Mucosa of rectum (tissue), 2 donors: Measurements from ENCODE around the gene PYGM.

Experiments
- H3K27ac ChIP-seq, 2 donors: one replicate each; pipeline ENCODE4 v1.7.0; 2013; ENCODE audit warnings: inconsistent platforms in 2 of 2, low read depth in 2 of 2, low read length in 2 of 2
- H3K27me3 ChIP-seq, 2 donors: one replicate each; pipeline ENCODE4 v1.7.0; 2013; ENCODE audit warnings: low read length in 2 of 2; ENCODE audit not compliant: control insufficient read depth in 2 of 2, insufficient read depth in 2 of 2
- H3K36me3 ChIP-seq, 2 donors: one replicate each; pipeline ENCODE4 v1.7.0; 2013; ENCODE audit warnings: low read length in 2 of 2; ENCODE audit not compliant: control insufficient read depth in 2 of 2, insufficient read depth in 2 of 2
- H3K4me1 ChIP-seq, 2 donors: one replicate each; pipeline ENCODE4 v1.7.0; 2013; ENCODE audit warnings: low read length in 2 of 2, mild to moderate bottlenecking in 1 of 2; ENCODE audit not compliant: control insufficient read depth in 2 of 2, insufficient read depth in 2 of 2
- H3K4me3 ChIP-seq, 2 donors: one replicate each; pipeline ENCODE4 v1.7.0; 2013; ENCODE audit warnings: low read length in 2 of 2
- H3K9ac ChIP-seq, 2 donors: one replicate each; pipeline ENCODE4 v1.7.0; 2013; ENCODE audit warnings: low read length in 2 of 2, low read depth in 1 of 2, mild to moderate bottlenecking in 1 of 2
- H3K9me3 ChIP-seq, 2 donors: one replicate each; pipeline ENCODE4 v1.7.0; 2013; ENCODE audit warnings: low read length in 2 of 2; ENCODE audit not compliant: control insufficient read depth in 2 of 2
- donor health status: healthy.
- donor health status: Normal muscosa, but diverticular disease.

Gene PYGM

DNA sequence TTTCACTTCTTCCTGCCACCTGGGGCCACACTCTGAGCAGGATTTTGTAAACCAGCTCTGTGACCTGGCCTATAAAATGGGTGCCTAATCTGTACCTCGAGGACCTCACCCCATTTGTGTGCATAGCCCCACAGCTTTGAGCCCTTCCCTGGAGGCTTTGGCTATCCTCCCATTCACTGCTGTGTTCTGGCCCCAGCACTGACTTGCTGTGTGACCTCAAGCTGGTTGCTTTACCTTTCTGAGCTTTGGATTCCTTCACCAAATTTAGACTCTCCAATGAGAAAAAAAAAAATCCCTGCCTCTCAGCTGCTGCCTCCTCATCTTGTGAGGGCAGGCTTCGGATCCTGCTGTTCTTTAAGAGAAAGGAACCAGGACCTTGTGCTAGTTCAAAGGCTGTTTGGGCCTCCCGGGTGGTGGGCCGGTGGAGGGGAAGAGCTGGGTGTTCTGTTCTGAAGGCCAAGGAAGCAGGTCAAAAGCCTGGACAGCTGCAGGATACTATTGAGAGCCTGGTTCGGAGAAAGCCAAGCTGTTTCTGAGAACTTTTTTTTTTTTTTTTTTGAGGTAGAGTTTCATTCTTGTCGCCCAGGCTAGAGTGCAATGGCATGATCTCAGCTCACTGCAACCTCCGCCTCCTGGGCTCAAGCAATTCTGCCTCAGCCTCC, 1.1 kb upstream of the PYGM start:
- Histone ChIP-seq H3K4me1 (peaks cover 2 to 25% of the 10 kb centered on the region in 2 donors), H3K9ac (no peak overlapping the region), H3K4me3 (no peak overlapping the region), H3K27me3 (no peaks in the 10 kb centered on the region), H3K27ac (no peak overlapping the region), H3K9me3 (no peaks in the 10 kb centered on the region), H3K36me3 (peaks cover 30 to 31% of the 10 kb centered on the region in 2 donors)

DNA sequence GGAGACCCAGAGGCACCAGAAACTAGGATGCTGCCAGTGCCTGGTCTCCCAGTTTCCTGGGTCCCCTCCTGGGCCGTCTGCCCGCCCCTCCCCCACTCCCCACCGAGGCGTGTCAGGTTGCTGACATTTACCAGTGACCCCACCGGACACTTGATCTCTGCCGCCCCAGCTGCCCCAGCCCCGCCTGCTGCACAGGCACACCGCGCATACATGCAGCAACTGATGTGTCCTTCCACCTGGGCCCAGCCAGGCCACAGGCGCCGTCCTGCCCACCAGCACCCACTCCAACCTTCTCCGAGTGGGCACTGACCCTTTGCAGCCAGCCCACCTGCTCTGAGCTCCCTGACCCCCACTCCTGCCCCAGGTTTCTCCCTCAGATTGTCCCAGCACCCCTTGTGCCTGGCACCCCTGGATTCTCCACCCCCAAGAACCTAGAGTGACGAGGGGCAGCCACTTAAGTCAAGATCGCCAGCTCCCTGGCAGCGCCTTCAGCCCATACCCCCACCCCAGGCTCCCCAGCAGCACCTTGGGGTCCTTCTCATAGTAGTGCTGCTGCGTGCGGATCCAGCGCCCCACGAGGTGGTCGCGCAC, 548 bp downstream of the PYGM start:
- Histone ChIP-seq H3K27ac (peak overlapping the region in 1 of 2 donors; percentile 32), H3K36me3 (peaks cover 15 to 19% of the 10 kb centered on the region in 2 donors), H3K4me3 (no peak overlapping the region), H3K9me3 (no peaks in the 10 kb centered on the region), H3K27me3 (no peaks in the 10 kb centered on the region), H3K9ac (peak overlapping the region in 1 of 2 donors; percentile 5), H3K4me1 (peaks cover 2 to 19% of the 10 kb centered on the region in 2 donors)

DNA sequence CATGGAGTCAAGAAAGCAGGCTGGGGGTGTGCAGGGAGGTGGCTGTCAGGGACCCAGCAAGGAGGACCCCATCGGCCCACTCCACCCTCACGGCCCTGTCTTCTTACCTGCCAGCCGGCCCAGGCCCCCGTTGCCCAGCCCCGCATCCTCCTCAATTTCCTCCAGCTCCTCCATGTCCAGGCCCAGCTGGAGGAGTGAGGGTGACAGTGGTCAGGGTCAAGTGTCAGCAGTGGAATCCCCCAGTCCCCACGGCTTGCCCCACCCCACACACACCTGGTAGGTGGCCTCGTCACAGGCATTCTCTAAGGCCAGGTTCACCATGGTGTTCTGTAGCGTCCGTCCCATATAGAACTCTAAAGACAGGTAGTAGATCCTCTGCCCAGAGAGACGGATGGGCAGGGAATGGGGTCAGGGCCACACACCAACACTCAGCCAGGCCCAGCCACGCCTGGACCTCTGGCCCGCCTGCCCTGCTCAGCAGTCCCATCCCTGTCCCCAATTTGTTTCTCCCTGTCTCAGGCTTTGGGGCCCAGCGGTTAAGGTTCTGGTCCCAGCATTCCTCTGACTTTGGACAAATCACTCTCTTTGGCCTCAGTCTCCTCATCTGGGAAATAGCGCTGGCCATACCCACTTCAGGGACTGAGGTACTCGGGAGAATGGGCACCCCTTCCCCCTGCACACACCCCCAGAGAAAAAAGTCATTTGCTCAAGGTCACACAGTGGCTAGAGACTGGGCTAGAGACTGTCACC, 1.3 kb downstream of the PYGM start:
- Histone ChIP-seq H3K4me3 (no peak overlapping the region), H3K27me3 (no peaks in the 10 kb centered on the region), H3K27ac (no peak overlapping the region), H3K4me1 (peaks cover 0 to 12% of the 10 kb centered on the region in 2 donors), H3K9me3 (no peaks in the 10 kb centered on the region), H3K36me3 (peaks cover 8 to 12% of the 10 kb centered on the region in 2 donors), H3K9ac (no peak overlapping the region)

DNA sequence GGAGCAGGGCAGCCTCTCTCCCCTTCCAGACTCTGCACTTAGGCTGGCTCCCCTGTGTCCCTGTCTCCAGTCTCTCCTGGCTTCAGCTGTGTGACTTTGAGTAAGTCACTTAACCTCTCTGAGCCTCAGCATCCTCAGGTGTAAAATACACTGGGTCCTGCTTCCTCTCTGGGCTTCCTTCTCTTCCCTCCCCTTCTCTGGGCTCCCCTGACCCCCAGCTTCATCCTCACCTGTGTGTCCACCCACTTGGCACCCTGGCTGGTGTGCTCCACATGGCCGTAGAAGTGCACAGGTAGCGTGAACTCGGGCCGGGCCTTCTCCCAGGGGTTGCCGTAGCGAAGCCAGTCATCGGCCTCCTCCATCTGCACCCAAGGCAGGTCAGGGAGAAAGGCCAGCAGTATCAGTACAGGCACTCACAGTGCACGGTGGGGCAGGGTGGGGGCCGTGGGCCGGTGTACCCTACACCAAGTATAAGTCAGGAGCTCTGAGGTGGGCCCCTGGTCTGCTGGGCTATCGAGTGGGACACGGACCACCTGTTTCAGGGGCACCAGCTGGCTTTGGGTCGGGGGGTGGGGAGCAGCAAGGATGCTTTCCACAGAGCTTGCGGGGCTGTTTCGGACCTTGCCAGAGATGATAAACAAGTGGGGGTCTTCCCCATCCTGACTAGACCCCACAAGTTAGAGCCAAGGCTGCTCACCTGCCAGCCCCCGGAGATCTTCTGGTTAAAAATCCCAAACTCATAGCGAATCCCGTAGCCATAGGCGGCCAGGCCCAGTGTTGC, 2.0 kb downstream of the PYGM start:
- peaks cover 0 to 5% of the 10 kb centered on the region in 2 donors for H3K36me3 ChIP-seq
- no peak overlapping the region for H3K27ac ChIP-seq
- no peaks in the 10 kb centered on the region for H3K9me3 ChIP-seq
- no peak overlapping the region for H3K4me3 ChIP-seq
- no peaks in the 10 kb centered on the region for H3K27me3 ChIP-seq
- no peak overlapping the region for H3K9ac ChIP-seq
- peaks cover 0 to 6% of the 10 kb centered on the region in 2 donors for H3K4me1 ChIP-seq

DNA sequence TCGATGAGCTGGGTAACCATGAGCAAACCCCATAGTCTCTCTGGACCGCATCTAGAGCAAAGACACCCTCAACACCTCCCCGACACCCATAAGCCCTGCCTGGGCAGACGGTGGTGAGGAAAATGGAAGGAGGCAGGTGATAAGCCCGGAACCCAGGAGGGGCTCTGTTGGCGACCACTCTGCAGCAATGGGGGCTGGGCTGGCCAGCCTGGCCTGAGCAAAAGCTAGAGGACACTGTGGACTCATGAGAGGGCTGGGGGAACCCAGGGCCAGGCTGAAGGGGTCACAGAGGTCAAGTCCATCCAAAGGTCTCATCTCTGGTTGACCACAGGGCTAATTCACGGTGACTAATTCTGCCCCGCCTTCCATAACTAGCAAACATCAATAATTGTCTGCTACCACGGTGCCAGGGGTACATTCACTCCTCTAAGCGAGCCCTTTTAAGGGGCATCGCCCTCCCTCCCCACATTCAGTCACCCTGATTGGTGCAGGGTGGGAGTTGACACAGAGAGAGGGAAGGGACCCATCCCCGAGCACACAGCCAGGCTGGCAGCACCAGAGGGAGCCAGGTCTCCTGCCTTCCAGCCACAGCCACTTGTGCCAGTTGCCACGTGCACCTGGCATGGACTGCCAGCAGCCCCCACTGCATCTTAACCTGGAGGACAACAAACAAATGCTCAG, 4.0 kb downstream of the PYGM start:
- H3K4me3 ChIP-seq = no peak overlapping the region
- no peaks in the 10 kb centered on the region for H3K9me3 ChIP-seq
- peaks cover 0 to 5% of the 10 kb centered on the region in 2 donors for H3K4me1 ChIP-seq
- H3K36me3 ChIP-seq = no peaks in the 10 kb centered on the region
- no peaks in the 10 kb centered on the region for H3K27me3 ChIP-seq
- no peak overlapping the region for H3K9ac ChIP-seq
- H3K27ac ChIP-seq = no peak overlapping the region

DNA sequence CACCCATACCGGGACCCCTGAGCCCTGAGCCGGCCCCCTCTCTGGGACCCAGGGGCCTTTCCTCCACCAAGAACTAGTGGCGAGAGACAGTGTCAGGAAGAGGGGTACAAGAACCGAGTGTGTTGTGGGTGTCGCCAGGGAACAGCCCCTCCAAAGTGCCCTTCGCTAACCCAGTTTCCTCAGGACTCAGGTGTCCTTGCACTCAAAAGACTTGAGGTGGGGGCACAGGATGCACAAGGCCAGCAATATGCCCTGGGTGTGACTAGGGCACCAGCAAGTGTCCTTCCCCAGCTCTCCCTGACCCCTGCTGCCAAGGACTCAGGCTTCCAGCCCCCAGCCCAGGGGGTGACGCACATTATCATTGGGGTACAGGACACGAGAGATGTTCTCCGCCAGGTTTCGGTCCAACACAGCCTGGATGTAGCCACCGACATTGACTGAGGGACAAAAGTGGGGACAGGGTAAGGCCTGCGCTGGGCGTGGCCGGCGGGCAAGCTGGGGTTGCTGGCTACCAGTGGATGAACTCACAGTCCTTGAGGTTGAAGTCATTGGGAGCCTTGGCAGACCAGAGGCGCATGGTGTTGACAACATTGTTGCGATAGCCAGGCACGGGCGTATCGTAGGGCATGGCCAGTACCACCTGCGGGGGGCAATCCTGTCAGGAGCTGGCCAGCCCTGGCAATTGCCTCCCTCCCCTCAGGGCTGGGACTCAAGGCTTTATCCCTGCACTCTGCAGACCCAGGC, 4.7 kb downstream of the PYGM start:
- H3K9ac ChIP-seq = no peak overlapping the region
- no peaks in the 10 kb centered on the region for H3K27me3 ChIP-seq
- H3K9me3 ChIP-seq = no peaks in the 10 kb centered on the region
- no peak overlapping the region for H3K27ac ChIP-seq
- H3K4me3 ChIP-seq = no peak overlapping the region
- no peaks in the 10 kb centered on the region for H3K36me3 ChIP-seq
- H3K4me1 ChIP-seq = no peaks in the 10 kb centered on the region

DNA sequence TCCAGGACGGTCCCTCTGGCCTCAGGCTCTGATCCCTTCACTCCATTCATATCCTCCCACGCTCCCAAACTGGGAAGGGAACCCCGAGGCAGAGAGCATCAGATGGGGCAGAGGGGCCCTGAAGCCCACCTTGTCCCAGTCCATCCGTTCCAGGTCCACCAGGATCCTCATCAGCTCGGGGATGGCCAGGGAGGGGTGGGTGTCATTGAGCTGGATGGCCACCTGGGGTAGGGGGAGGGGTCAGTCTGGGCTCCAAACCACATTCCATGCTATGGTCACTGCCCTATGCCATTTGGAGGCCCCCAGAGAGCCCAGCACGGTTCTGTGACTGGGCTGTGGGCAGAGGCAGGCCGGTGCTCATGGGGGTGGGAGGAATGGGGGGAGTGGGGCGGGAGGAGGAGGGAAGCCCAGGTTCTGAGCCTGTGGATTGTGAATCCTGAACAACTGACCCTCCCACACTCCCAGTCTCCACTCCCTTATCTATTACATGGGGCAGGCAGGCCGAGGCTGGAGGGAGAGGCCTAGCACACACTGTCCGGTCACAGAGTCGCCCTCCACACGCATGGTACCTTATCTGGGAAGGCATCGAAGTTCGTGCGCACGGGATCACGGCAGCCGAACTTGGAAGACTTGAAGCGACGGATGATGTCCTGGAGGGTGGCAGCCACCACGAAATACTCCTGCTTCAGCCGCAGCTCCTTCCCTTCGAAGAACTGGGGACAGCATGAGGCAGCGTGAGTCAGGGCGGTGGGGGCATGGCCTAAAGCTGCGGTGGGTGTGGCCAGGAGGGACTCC, 5.5 kb downstream of the PYGM start:
- Histone ChIP-seq H3K4me1 (no peaks in the 10 kb centered on the region), H3K27ac (no peak overlapping the region), H3K27me3 (no peaks in the 10 kb centered on the region), H3K9ac (no peak overlapping the region), H3K36me3 (no peaks in the 10 kb centered on the region), H3K4me3 (no peak overlapping the region), H3K9me3 (no peaks in the 10 kb centered on the region)

DNA sequence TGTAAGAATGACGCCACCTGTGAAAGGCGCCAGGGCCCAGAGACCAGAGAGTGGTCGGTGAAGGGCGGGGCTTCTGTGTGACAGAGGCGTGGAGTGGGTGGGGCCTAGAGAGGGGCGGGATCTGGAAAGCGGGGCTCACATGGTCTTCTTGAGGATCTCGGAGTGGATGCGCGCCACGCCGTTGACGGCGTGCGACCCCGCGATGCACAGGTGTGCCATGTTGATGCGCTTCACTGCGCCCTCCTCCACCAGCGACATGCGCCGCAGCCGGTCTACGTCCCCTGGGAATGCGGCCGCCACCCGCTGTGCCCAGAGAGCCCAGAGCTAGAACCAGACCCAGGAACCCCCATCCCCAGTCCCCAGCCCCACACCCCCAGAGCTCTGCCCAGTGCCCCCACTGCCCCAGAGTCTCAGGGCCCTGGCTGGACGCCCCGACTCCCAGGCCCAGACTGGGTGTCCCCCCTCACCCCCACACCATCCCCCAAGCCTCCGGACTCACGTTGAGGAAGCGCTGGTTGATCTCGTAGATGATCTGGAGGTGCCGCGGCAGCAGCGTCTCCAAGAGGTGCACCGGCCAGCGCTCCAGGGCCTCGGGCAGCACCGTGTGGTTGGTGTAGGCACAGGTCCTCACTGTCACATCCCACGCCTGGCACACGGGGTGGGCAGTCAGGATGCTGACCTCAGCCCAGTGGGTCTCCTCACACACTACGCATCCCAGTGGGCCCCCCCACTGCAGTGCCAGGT, 6.2 kb downstream of the PYGM start:
- Histone ChIP-seq H3K36me3 (no peaks in the 10 kb centered on the region), H3K4me3 (no peak overlapping the region), H3K27me3 (no peaks in the 10 kb centered on the region), H3K27ac (no peak overlapping the region), H3K9me3 (no peaks in the 10 kb centered on the region), H3K9ac (no peak overlapping the region), H3K4me1 (no peaks in the 10 kb centered on the region)
